ENCODE data around the gene ESYT1.

ESYT1 gene

GRCh38 chr12:56128670-56129205 is 671 bp downstream of the ESYT1 start:
- DNase-seq (ENCODE audit: low read depth): no peak

GRCh38 chr12:56129206-56129941 is 1.3 kb downstream of the ESYT1 start:
- peak; percentile 50 for DNase-seq (ENCODE audit: low read depth)

GRCh38 chr12:56129942-56130495 is 2.0 kb downstream of the ESYT1 start:
- no peak for DNase-seq (ENCODE audit: low read depth)

- no peak for DNase-seq (ENCODE audit: low read depth)
Observed at GRCh38 chr12:56130876-56131275, 2.8 kb downstream of the ESYT1 start.

- DNase-seq (ENCODE audit: low read depth): no peak
Observed at GRCh38 chr12:56134897-56135296, 6.8 kb downstream of the ESYT1 start.

GRCh38 chr12:56137853-56138571 is 9.9 kb downstream of the ESYT1 start:
- DNase-seq (ENCODE audit: low read depth): no peak

GRCh38 chr12:56141946-56142784 is 14.1 kb downstream of the ESYT1 start:
- no peak for DNase-seq (ENCODE audit: low read depth)

GRCh38 chr12:56143217-56143616 is 15.2 kb downstream of the ESYT1 start:
- DNase-seq (ENCODE audit: low read depth): no peak

GRCh38 chr12:56143870-56144269 is 15.8 kb downstream of the ESYT1 start:
- DNase-seq (ENCODE audit: low read depth): no peak

GRCh38 chr12:56145217-56145616 is 17.1 kb downstream of the ESYT1 start:
- no peak for DNase-seq (ENCODE audit: low read depth)

- DNase-seq (ENCODE audit: low read depth): no peak
Observed at GRCh38 chr12:56146492-56147460, 18.7 kb downstream of the ESYT1 start.

GRCh38 chr12:56150563-56150962 is 22.5 kb downstream of the ESYT1 start:
- no peak for DNase-seq (ENCODE audit: low read depth)

- DNase-seq (ENCODE audit: low read depth): peak; percentile 54
Observed at GRCh38 chr12:56151672-56152131, 23.6 kb downstream of the ESYT1 start.

GRCh38 chr12:56152132-56152755 is 24.2 kb downstream of the ESYT1 start, which contains the start of gene MYL6B:
Gene MYL6B (plus strand): TSS chr12:56152587. CDS start chr12:56153919, 1,332 bp downstream.
- DNase-seq (ENCODE audit: low read depth): peak; percentile 92

- DNase-seq (ENCODE audit: low read depth): no peak
Observed at GRCh38 chr12:56152756-56153677, 24.9 kb downstream of the ESYT1 start.

GRCh38 chr12:56153678-56154065 is 25.6 kb downstream of the ESYT1 start:
- DNase-seq (ENCODE audit: low read depth): no peak

- no peak for DNase-seq (ENCODE audit: low read depth)
Observed at GRCh38 chr12:56154246-56154771, 26.2 kb downstream of the ESYT1 start.

- DNase-seq (ENCODE audit: low read depth): no peak
Observed at GRCh38 chr12:56154818-56155217, 26.8 kb downstream of the ESYT1 start.
